ENCODE measurements around the gene PLIN5.

DNA sequence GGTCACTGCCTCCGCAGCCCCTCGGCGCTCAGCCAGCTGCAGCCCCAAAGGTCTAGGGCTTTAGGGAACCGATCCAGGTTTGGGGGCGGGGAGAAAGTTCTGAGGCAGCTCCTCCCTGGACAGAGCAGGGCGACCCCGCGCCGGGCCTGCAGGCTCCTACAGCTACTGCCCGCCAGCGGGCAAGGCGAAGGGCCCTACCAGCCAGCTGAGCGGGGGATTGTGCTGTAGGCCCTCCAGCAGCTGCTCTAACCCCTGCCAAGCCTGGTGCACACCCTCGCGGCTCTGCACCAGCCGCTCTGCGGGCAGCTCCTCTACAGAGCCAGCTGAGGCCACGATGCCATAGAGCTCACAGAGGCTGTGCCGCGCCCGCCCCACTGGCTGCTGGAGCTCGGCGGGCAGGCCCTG is 30.7 kb downstream of the PLIN5 start:
- no peak for TF ChIP-seq TCF7L2 (IDR thresholded peaks at IDR 0.05; ENCODE audit: borderline replicate concordance, extremely low read depth, insufficient read depth, insufficient read length)
- TF ChIP-seq, protein P1, sequence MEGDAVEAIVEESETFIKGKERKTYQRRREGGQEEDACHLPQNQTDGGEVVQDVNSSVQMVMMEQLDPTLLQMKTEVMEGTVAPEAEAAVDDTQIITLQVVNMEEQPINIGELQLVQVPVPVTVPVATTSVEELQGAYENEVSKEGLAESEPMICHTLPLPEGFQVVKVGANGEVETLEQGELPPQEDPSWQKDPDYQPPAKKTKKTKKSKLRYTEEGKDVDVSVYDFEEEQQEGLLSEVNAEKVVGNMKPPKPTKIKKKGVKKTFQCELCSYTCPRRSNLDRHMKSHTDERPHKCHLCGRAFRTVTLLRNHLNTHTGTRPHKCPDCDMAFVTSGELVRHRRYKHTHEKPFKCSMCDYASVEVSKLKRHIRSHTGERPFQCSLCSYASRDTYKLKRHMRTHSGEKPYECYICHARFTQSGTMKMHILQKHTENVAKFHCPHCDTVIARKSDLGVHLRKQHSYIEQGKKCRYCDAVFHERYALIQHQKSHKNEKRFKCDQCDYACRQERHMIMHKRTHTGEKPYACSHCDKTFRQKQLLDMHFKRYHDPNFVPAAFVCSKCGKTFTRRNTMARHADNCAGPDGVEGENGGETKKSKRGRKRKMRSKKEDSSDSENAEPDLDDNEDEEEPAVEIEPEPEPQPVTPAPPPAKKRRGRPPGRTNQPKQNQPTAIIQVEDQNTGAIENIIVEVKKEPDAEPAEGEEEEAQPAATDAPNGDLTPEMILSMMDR (IDR thresholded peaks at IDR 0.05 in 2 of 3, conservative IDR thresholded peaks at IDR 0.05 in 1 of 3; ENCODE audit: borderline replicate concordance in 1 of 3, insufficient read depth in 1 of 3, low read depth in 2 of 3, low read length in 2 of 3) = no peak
- TF ChIP-seq POLR2AphosphoS5 (IDR thresholded peaks at IDR 0.05; ENCODE audit: low read depth, low read length) = no peak
- no peak for TF ChIP-seq MAX (IDR thresholded peaks at IDR 0.05)
- TF ChIP-seq POLR2A (IDR thresholded peaks at IDR 0.05; ENCODE audit: borderline replicate concordance, extremely low read depth, insufficient read depth, insufficient read length) = no peak
- no peak for TF ChIP-seq ZFX (IDR thresholded peaks at IDR 0.05)
- TF ChIP-seq JUND (IDR thresholded peaks at IDR 0.05) = no peak
- no peak for TF ChIP-seq RAD21 (IDR thresholded peaks at IDR 0.05; ENCODE audit: low read depth)
- no peak for TF ChIP-seq SRF (IDR thresholded peaks at IDR 0.05; ENCODE audit: low read depth)
- no peak for TF ChIP-seq EZH2phosphoT487 (IDR thresholded peaks at IDR 0.05; ENCODE audit: borderline replicate concordance)
- TF ChIP-seq ELF1 (IDR thresholded peaks at IDR 0.05; ENCODE audit: borderline replicate concordance, low read depth) = no peak
- TF ChIP-seq SP1 (IDR thresholded peaks at IDR 0.05; ENCODE audit: low read depth) = no peak
- TF ChIP-seq YY1 (IDR thresholded peaks at IDR 0.05; ENCODE audit: extremely low read depth, insufficient replicate concordance, low read depth, low read length) = no peak
- no peak for TF ChIP-seq ZNF274 (IDR thresholded peaks at IDR 0.05; ENCODE audit: low read depth, low read length)

Data from HCT116 (cell line).